Endothelial cell of umbilical vein (primary cell): ENCODE data around the gene DRAM1.

Source experiments
- CTCF ChIP-seq, 2 donors: IDR thresholded peaks; 1 replicate in 1 of 2; 2 replicates in 1 of 2; pipeline ENCODE4 v1.5.1; 2011; ENCODE audit warnings: low read length in 2 of 2, mild to moderate bottlenecking in 2 of 2, moderate library complexity in 2 of 2, control low read depth in 1 of 2, inconsistent platforms in 1 of 2, low read depth in 1 of 2; ENCODE audit not compliant: insufficient read depth in 1 of 2; ENCODE audit errors: extremely low read depth in 1 of 2
- EZH2 ChIP-seq: IDR thresholded peaks from 2 replicates; pipeline ENCODE4 v1.6.1; 2012; ENCODE audit warnings: borderline replicate concordance, low read depth, mild to moderate bottlenecking, moderate library complexity, low read length, inconsistent platforms; ENCODE audit not compliant: severe bottlenecking
- FOS ChIP-seq: IDR thresholded peaks from 2 replicates; pipeline ENCODE4 v1.6.1; 2011; ENCODE audit warnings: mild to moderate bottlenecking, low read length, moderate library complexity, borderline replicate concordance; ENCODE audit not compliant: insufficient read depth
- GATA2 ChIP-seq: IDR thresholded peaks from 2 replicates; pipeline ENCODE4 v1.7.0; 2011; ENCODE audit warnings: low read depth, mild to moderate bottlenecking, moderate library complexity, mixed read lengths, low read length; ENCODE audit not compliant: insufficient read length, insufficient read depth
- MAX ChIP-seq: IDR thresholded peaks from 2 replicates; pipeline ENCODE4 v1.6.1; 2011; ENCODE audit not compliant: insufficient read depth, insufficient read length
- MYC ChIP-seq: IDR thresholded peaks from one replicate; pipeline ENCODE4 v1.6.1; 2011; ENCODE audit warnings: mild to moderate bottlenecking, low read depth, low read length
- POLR2A ChIP-seq: IDR thresholded peaks from 2 replicates; pipeline ENCODE4 v1.6.1; 2012; ENCODE audit warnings: low read depth, mild to moderate bottlenecking, control low read depth, low read length
- POLR2AphosphoS5 ChIP-seq: IDR thresholded peaks from 2 replicates; pipeline ENCODE4 v1.6.1; 2012; ENCODE audit warnings: low read depth, mild to moderate bottlenecking, control low read depth, low read length, moderate library complexity; ENCODE audit not compliant: insufficient read depth

- TF ChIP-seq CTCF (IDR thresholded peaks at IDR 0.05; ENCODE audit: extremely low read depth in 1 of 2, insufficient read depth in 1 of 2, low read depth in 1 of 2, low read length in 2 of 2) (no peak), POLR2A (no peak), FOS (no peak), EZH2 (no peak), MYC (no peak), MAX (no peak), POLR2AphosphoS5 (no peak), GATA2 (no peak)
Measured at GRCh38 chr12:101920906-101921305, 43.5 kb downstream of the DRAM1 start.
